ENCODE results near the gene TMEM170B. TPM values are rescaled to one million over a fixed set of nuclear protein-coding genes. Genes with fewer than 3 reads are reported as not detected.

The TMEM170B gene
- total RNA-seq, 2 donors from 2014 or later: 5.6 to 5.7 TPM

- ATAC-seq (no peak), DNase-seq (no peak)
- intact Hi-C loops (cut with DNase I): loop anchor here in 1 of 2 donors (5.0 kb wide), 1 partner anchor 47 kb away; no protein-coding TSS in a partner anchor
Observed at GRCh38 chr6:11604836-11605506, 67.4 kb downstream of the TMEM170B start.

GRCh38 chr6:11605507-11605905, 68.0 kb downstream of the TMEM170B start:
- intact Hi-C loops (cut with DNase I): loop anchor here in 1 of 2 donors (5.0 kb wide), 1 partner anchor 47 kb away; no protein-coding TSS in a partner anchor
- no peak for DNase-seq
- no peak for ATAC-seq

- ATAC-seq (peak in 1 of 2 donors; percentile 29), DNase-seq (no peak)
- intact Hi-C loops (cut with DNase I): loop anchor here in 1 of 2 donors (5.0 kb wide), 1 partner anchor 46 kb away; no protein-coding TSS in a partner anchor
Observed at GRCh38 chr6:11606332-11606731, 68.8 kb downstream of the TMEM170B start.

- intact Hi-C loops (cut with DNase I): loop anchor here in 1 of 2 donors (5.0 kb wide), 1 partner anchor 45 kb away; no protein-coding TSS in a partner anchor
- DNase-seq (no peak), ATAC-seq (peak; percentile 25 to 48)
Observed at GRCh38 chr6:11607383-11607782, 69.8 kb downstream of the TMEM170B start.

GRCh38 chr6:11608600-11609323, 71.2 kb downstream of the TMEM170B start:
- intact Hi-C loops (cut with DNase I): loop anchor here in 1 of 2 donors (5.0 kb wide), 1 partner anchor 44 kb away; no protein-coding TSS in a partner anchor
- ATAC-seq: no peak

GRCh38 chr6:11609324-11610071, 71.9 kb downstream of the TMEM170B start:
- intact Hi-C loops (cut with DNase I): loop anchor here in 1 of 2 donors (5.0 kb wide), 1 partner anchor 43 kb away; no protein-coding TSS in a partner anchor
- ATAC-seq: peak; percentile 73

More at GRCh38 chr6:11608600-11609323, 71.2 kb downstream of the TMEM170B start:
- no peak for DNase-seq

GRCh38 chr6:11613336-11613735, 75.8 kb downstream of the TMEM170B start:
- DNase-seq (no peak), ATAC-seq (no peak)
- intact Hi-C loops (cut with DNase I): no loop called here

More at GRCh38 chr6:11609324-11610071, 71.9 kb downstream of the TMEM170B start:
- peak; percentile 79 for DNase-seq

GRCh38 chr6:11613858-11614257, 76.3 kb downstream of the TMEM170B start:
- ATAC-seq (no peak), DNase-seq (no peak)
- intact Hi-C loops (cut with DNase I): no loop called here

- intact Hi-C loops (cut with DNase I): no loop called here
- ATAC-seq (peak in 1 of 2 donors; percentile 41), DNase-seq (no peak)
Observed at GRCh38 chr6:11614534-11615213, 77.1 kb downstream of the TMEM170B start.

- ATAC-seq: no peak
- no peak for DNase-seq
- intact Hi-C loops (cut with DNase I): no loop called here
Observed at GRCh38 chr6:11615214-11615602, 77.7 kb downstream of the TMEM170B start.

- intact Hi-C loops (cut with DNase I): no loop called here
- ATAC-seq (peak in 1 of 2 donors; percentile 56), DNase-seq (no peak)
Observed at GRCh38 chr6:11616200-11616611, 78.7 kb downstream of the TMEM170B start.

GRCh38 chr6:11618533-11618932, 81.0 kb downstream of the TMEM170B start:
- intact Hi-C loops (cut with DNase I): no loop called here
- no peak for DNase-seq

GRCh38 chr6:11621119-11621518, 83.6 kb downstream of the TMEM170B start:
- ATAC-seq: peak; percentile 60 to 63
- intact Hi-C loops (cut with DNase I): no loop called here
- no peak for DNase-seq

More at GRCh38 chr6:11618533-11618932, 81.0 kb downstream of the TMEM170B start:
- no peak for ATAC-seq

- no peak for ATAC-seq
- intact Hi-C loops (cut with DNase I): no loop called here
- no peak for DNase-seq
Observed at GRCh38 chr6:11622156-11622555, 84.6 kb downstream of the TMEM170B start.

GRCh38 chr6:11623272-11623671, 85.7 kb downstream of the TMEM170B start:
- DNase-seq (no peak), ATAC-seq (no peak)
- intact Hi-C loops (cut with DNase I): no loop called here

- ATAC-seq: no peak
- intact Hi-C loops (cut with DNase I): no loop called here
- no peak for DNase-seq
Observed at GRCh38 chr6:11625302-11625701, 87.8 kb downstream of the TMEM170B start.

GRCh38 chr6:11626356-11626755, 88.8 kb downstream of the TMEM170B start:
- no peak for ATAC-seq
- intact Hi-C loops (cut with DNase I): no loop called here

GRCh38 chr6:11628562-11628961, 91.0 kb downstream of the TMEM170B start:
- intact Hi-C loops (cut with DNase I): no loop called here
- no peak for ATAC-seq
- no peak for DNase-seq

More at GRCh38 chr6:11626356-11626755, 88.8 kb downstream of the TMEM170B start:
- no peak for DNase-seq

- no peak for ATAC-seq
- intact Hi-C loops (cut with DNase I): no loop called here
- no peak for DNase-seq
Observed at GRCh38 chr6:11631008-11631407, 93.5 kb downstream of the TMEM170B start.

All from left cardiac atrium (tissue), 4 donors.